ENCODE data around the gene SH2D1A. TPM values are rescaled to one million over a fixed set of nuclear protein-coding genes. Genes with fewer than 3 reads are reported as not detected.

SH2D1A gene
- total RNA-seq, 1 experiment from 2014 or later, result not detected

DNA sequence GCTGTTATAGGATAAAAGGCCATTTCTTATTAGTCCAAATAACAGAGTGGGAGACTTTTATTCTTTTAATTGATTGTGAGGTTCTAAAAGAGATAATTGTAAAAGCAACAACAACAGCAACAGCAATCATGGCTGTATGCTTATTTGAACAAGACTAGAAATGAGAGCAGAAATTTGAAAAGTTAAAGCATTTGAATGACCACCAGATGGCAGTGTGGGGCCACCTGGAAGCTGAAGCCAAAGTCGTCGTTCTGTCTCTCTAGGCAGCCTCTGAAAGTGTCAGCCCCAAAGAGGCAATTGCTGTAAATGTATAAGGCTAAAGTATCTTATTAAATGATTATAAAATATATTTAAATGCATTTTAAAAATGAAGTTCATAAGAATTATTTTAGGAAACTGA is 42.2 kb downstream of the SH2D1A start:
- CTCF ChIA-PET, result interaction anchor here (0.6 kb wide), 1 partner anchor 18 kb away, joined by 4 read pairs; no protein-coding TSS in a partner anchor
- no peaks in the 10 kb centered on the region for H3K36me3 Mint-ChIP-seq (ENCODE audit: insufficient read depth, unreplicated experiment)
- TF ChIP-seq, protein P1, sequence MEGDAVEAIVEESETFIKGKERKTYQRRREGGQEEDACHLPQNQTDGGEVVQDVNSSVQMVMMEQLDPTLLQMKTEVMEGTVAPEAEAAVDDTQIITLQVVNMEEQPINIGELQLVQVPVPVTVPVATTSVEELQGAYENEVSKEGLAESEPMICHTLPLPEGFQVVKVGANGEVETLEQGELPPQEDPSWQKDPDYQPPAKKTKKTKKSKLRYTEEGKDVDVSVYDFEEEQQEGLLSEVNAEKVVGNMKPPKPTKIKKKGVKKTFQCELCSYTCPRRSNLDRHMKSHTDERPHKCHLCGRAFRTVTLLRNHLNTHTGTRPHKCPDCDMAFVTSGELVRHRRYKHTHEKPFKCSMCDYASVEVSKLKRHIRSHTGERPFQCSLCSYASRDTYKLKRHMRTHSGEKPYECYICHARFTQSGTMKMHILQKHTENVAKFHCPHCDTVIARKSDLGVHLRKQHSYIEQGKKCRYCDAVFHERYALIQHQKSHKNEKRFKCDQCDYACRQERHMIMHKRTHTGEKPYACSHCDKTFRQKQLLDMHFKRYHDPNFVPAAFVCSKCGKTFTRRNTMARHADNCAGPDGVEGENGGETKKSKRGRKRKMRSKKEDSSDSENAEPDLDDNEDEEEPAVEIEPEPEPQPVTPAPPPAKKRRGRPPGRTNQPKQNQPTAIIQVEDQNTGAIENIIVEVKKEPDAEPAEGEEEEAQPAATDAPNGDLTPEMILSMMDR (IDR thresholded peaks at IDR 0.05; ENCODE audit: unreplicated experiment), result peak; percentile 58
- no peak overlapping the region for H3K27ac Mint-ChIP-seq (ENCODE audit: unreplicated experiment)
- intact Hi-C loops (cut with micrococcal nuclease; ENCODE audit: unreplicated experiment), result loop anchor here (1.0 kb wide), 1 partner anchor 743 kb away; no protein-coding TSS in a partner anchor
- no peaks in the 10 kb centered on the region for H3K4me1 Mint-ChIP-seq (ENCODE audit: low read depth, unreplicated experiment)
- H3K27me3 Mint-ChIP-seq (ENCODE audit: unreplicated experiment), result peaks cover 9% of the 10 kb centered on the region
- DNase-seq, result peak; percentile 60
- no peaks in the 10 kb centered on the region for H3K9me3 Mint-ChIP-seq (ENCODE audit: low read depth, unreplicated experiment)
- H3K4me3 Mint-ChIP-seq (ENCODE audit: low read depth, unreplicated experiment), result no peak overlapping the region
- BruUV-seq (replicated peaks), result no TSS peak

DNA sequence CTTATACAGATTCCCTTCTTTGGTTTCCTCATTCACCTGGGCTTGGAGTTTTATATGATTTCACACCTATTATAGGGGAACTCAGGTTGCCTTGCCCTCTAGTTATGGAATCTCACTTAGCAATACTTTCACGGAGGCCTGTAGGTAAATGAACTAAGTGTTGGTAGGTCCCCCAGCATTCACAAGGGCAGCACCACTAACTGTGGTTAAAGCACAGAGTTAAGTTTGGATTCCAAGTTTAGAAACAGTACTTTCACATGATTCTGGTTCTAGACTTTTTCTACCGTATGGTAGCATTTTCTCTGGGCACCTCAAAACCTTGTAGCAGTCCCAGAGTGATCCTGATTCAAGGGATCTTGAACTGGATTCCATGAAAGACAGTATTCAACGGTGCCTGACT is 46.4 kb downstream of the SH2D1A start:
- CTCF ChIA-PET, result no interaction called here
- no peaks in the 10 kb centered on the region for H3K9me3 Mint-ChIP-seq (ENCODE audit: low read depth, unreplicated experiment)
- H3K4me3 Mint-ChIP-seq (ENCODE audit: low read depth, unreplicated experiment), result no peak overlapping the region
- no peak for DNase-seq
- no peak overlapping the region for H3K27ac Mint-ChIP-seq (ENCODE audit: unreplicated experiment)
- no TSS peak for BruUV-seq (replicated peaks)
- TF ChIP-seq, protein P1 (IDR thresholded peaks at IDR 0.05; ENCODE audit: unreplicated experiment), result no peak
- H3K36me3 Mint-ChIP-seq (ENCODE audit: insufficient read depth, unreplicated experiment), result no peaks in the 10 kb centered on the region
- intact Hi-C loops (cut with micrococcal nuclease; ENCODE audit: unreplicated experiment), result no loop called here
- no peaks in the 10 kb centered on the region for H3K4me1 Mint-ChIP-seq (ENCODE audit: low read depth, unreplicated experiment)
- H3K27me3 Mint-ChIP-seq (ENCODE audit: unreplicated experiment), result peaks cover 6% of the 10 kb centered on the region

DNA sequence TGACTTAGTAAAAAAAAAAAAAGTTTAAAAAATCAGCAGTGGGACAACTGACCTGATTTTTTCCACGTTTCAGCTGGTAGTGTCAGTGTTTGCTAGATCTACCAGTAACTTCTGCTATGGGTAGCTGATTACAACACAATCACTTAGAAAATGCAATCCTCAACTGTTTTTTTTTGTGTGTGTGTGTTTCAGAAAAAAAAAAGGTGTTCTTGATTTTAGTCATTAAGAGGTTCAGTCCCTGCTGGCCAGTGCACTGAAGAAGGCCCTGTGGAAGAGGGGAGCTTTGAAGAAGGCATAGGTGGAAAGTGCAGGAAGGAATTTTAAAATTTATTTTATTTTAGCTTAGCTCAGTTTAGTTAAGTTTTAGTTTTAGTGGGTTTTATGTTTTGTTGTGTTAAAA is 46.9 kb downstream of the SH2D1A start:
- intact Hi-C loops (cut with micrococcal nuclease; ENCODE audit: unreplicated experiment), result no loop called here
- Mint-ChIP-seq H3K4me3 (ENCODE audit: low read depth, unreplicated experiment) (no peak overlapping the region), H3K27me3 (ENCODE audit: unreplicated experiment) (peaks cover 1% of the 10 kb centered on the region), H3K9me3 (ENCODE audit: low read depth, unreplicated experiment) (no peaks in the 10 kb centered on the region), H3K4me1 (ENCODE audit: low read depth, unreplicated experiment) (no peaks in the 10 kb centered on the region), H3K27ac (ENCODE audit: unreplicated experiment) (no peak overlapping the region), H3K36me3 (ENCODE audit: insufficient read depth, unreplicated experiment) (no peaks in the 10 kb centered on the region)
- TF ChIP-seq, protein P1 (IDR thresholded peaks at IDR 0.05; ENCODE audit: unreplicated experiment), result no peak
- no TSS peak for BruUV-seq (replicated peaks)
- DNase-seq, result no peak
- CTCF ChIA-PET, result no interaction called here

DNA sequence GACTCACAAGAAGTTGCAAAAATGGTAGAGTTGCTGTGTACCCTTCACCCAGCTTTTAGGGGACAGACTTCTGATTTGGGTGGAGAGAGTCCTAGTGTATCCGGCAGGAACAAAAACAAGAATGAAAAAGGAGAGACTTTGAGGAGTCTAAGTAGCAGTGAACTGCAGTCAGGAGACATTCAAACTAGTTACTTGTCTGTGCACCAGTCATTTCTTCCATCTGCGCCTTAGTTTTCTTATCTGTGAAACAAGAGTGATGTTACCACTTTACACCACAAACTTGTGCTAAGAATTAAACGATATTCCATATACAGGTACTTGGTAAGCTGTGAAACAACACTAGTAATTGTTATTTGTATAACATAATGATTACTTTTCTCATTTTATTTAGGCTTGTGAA is 47.3 kb downstream of the SH2D1A start:
- TF ChIP-seq, protein P1 (IDR thresholded peaks at IDR 0.05; ENCODE audit: unreplicated experiment), result no peak
- Mint-ChIP-seq H3K27ac (ENCODE audit: unreplicated experiment) (no peak overlapping the region), H3K4me1 (ENCODE audit: low read depth, unreplicated experiment) (no peaks in the 10 kb centered on the region), H3K4me3 (ENCODE audit: low read depth, unreplicated experiment) (no peak overlapping the region), H3K27me3 (ENCODE audit: unreplicated experiment) (no peaks in the 10 kb centered on the region), H3K36me3 (ENCODE audit: insufficient read depth, unreplicated experiment) (no peaks in the 10 kb centered on the region), H3K9me3 (ENCODE audit: low read depth, unreplicated experiment) (no peaks in the 10 kb centered on the region)
- DNase-seq, result no peak
- intact Hi-C loops (cut with micrococcal nuclease; ENCODE audit: unreplicated experiment), result no loop called here
- BruUV-seq (replicated peaks), result no TSS peak
- CTCF ChIA-PET, result no interaction called here

All from Calu3 (cell line).